H1 (cell line): ENCODE results near the gene CBX2. TPM values are rescaled to one million over a fixed set of nuclear protein-coding genes. Genes with fewer than 3 reads are reported as not detected.
A peak's percentile ranks its signal among the peaks of the same experiment; 100 is the strongest.

Source experiments
- CTCF ChIA-PET: fragments of 300-600 bp; sonication (Branson Sonifier 250); formaldehyde crosslinking; loops from one replicate; lab custom pipeline; 2021; ENCODE audit not compliant: partially characterized antibody; lab: Charles Lee
- POLR2A ChIA-PET: fragments of 300-600 bp; sonication (Branson Sonifier 250); formaldehyde crosslinking; loops from one replicate; lab custom pipeline; 2021; ENCODE audit warnings: inconsistent platforms; ENCODE audit not compliant: partially characterized antibody; lab: Charles Lee
- DNase-seq, 2 experiments: peaks; one replicate each; pipeline versions ENCODE4 v3.0.0 to v3.0.0-alpha.2; 2010 to 2022; ENCODE audit warnings: low spot score in 2 of 2, low read depth in 1 of 2, mixed read lengths in 1 of 2
- FAIRE-seq: peaks from 2 replicates; lab custom pipeline; 2011; peaks lifted over from hg19 to GRCh38; lab: Jason Lieb, UNC
- H2AFZ ChIP-seq: 2 replicates; pipeline ENCODE4 v1.8.1; 2012; ENCODE audit warnings: low read length, inconsistent platforms
- H2AK5ac ChIP-seq: 2 replicates; pipeline ENCODE4 v1.6.1; 2013; ENCODE audit warnings: low read depth, low read length
- H2BK120ac ChIP-seq: replicated peaks from 2 replicates; pipeline ENCODE3; 2013; ENCODE audit warnings: low read depth, low read length, inconsistent platforms
- H2BK12ac ChIP-seq: 2 replicates; pipeline ENCODE4 v1.6.1; 2013; ENCODE audit warnings: low read depth, low read length
- H2BK15ac ChIP-seq: 2 replicates; pipeline ENCODE4 v1.6.1; 2013; ENCODE audit warnings: low read length
- H2BK20ac ChIP-seq: 2 replicates; pipeline ENCODE4 v1.6.1; 2013; ENCODE audit warnings: low read length
- H2BK5ac ChIP-seq: 2 replicates; pipeline ENCODE4 v1.6.1; 2013; ENCODE audit warnings: low read depth, low read length
- H3K14ac ChIP-seq: 2 replicates; pipeline ENCODE4 v1.6.1; 2013; ENCODE audit warnings: inconsistent platforms; ENCODE audit not compliant: insufficient read length
- H3K18ac ChIP-seq: 2 replicates; pipeline ENCODE4 v1.6.1; 2013; ENCODE audit warnings: low read length; ENCODE audit errors: extremely low read depth
- H3K23ac ChIP-seq: 2 replicates; pipeline ENCODE4 v1.6.1; 2013; ENCODE audit warnings: inconsistent platforms; ENCODE audit not compliant: insufficient read length
- H3K23me2 ChIP-seq: 2 replicates; pipeline ENCODE4 v1.6.1; 2013; ENCODE audit warnings: low read depth, low read length
- H3K27ac ChIP-seq: 2 replicates; pipeline ENCODE4 v1.6.1; 2011; ENCODE audit warnings: low read depth, low read length, inconsistent platforms
- H3K27me3 ChIP-seq, 4 experiments: replicated peaks in 1 of 4; 1 replicate in 1 of 4; 2 replicates in 3 of 4; pipeline versions ENCODE4 v1.6.1 to v1.8.1; 2011 to 2013; ENCODE audit warnings: low read length in 3 of 4, mild to moderate bottlenecking in 3 of 4, inconsistent platforms in 2 of 4, mixed read lengths in 2 of 4, moderate library complexity in 1 of 4; ENCODE audit not compliant: control insufficient read depth in 3 of 4, insufficient read depth in 3 of 4; ENCODE audit errors: extremely low read depth in 1 of 4
- H3K36me3 ChIP-seq, 4 experiments: 2 replicates each; pipeline versions ENCODE4 v1.6.1 to v1.8.1; 2011 to 2013; ENCODE audit warnings: mild to moderate bottlenecking in 4 of 4, low read length in 3 of 4, moderate library complexity in 2 of 4, control low read depth in 1 of 4, inconsistent platforms in 1 of 4; ENCODE audit not compliant: insufficient read depth in 4 of 4, control insufficient read depth in 2 of 4
- H3K4ac ChIP-seq: replicated peaks from 2 replicates; pipeline ENCODE3; 2013; ENCODE audit warnings: low read length, low read depth, mixed read lengths, inconsistent platforms; ENCODE audit not compliant: insufficient read length
- H3K4me1 ChIP-seq, 4 experiments: replicated peaks in 1 of 4; 1 replicate in 1 of 4; 2 replicates in 3 of 4; pipeline versions ENCODE4 v1.6.1 to v1.8.1; 2011 to 2013; ENCODE audit warnings: low read length in 3 of 4, inconsistent platforms in 2 of 4, mixed read lengths in 1 of 4; ENCODE audit not compliant: insufficient read depth in 4 of 4, control insufficient read depth in 3 of 4
- H3K4me2 ChIP-seq, 2 experiments: 2 replicates each; pipeline versions ENCODE4 v1.6.1 to v1.8.1; 2011 to 2013; ENCODE audit warnings: low read depth in 2 of 2, low read length in 2 of 2, control low read depth in 1 of 2, inconsistent platforms in 1 of 2, mild to moderate bottlenecking in 1 of 2; ENCODE audit not compliant: insufficient read depth in 1 of 2
- H3K4me3 ChIP-seq, 4 experiments: fragments of 200-600, 300-600 bp in 1 of 4; sonication (generic), shearing (Covaris generic), sonication (Bioruptor Twin) in 1 of 4; 2 replicates each; pipeline versions ENCODE4 v1.5.1 to v1.8.1; 2011 to 2016; ENCODE audit warnings: low read length in 4 of 4, low read depth in 3 of 4, control low read depth in 2 of 4, inconsistent platforms in 2 of 4, mild to moderate bottlenecking in 2 of 4, mixed read lengths in 1 of 4, moderate library complexity in 1 of 4; ENCODE audit not compliant: insufficient read depth in 2 of 4; ENCODE audit errors: extremely low read depth in 1 of 4
- H3K56ac ChIP-seq: replicated peaks from 2 replicates; pipeline ENCODE3; 2013; ENCODE audit warnings: low read depth, mild to moderate bottlenecking, mixed read lengths, low read length, inconsistent platforms; ENCODE audit not compliant: insufficient read length
- H3K79me1 ChIP-seq: 2 replicates; pipeline ENCODE4 v1.6.1; 2013; ENCODE audit warnings: low read depth, low read length, control low read depth
- H3K79me2 ChIP-seq, 2 experiments: 2 replicates each; pipeline versions ENCODE4 v1.6.1 to v1.8.1; 2012 to 2013; ENCODE audit warnings: low read length in 2 of 2, mild to moderate bottlenecking in 2 of 2, inconsistent platforms in 1 of 2; ENCODE audit not compliant: insufficient read depth in 2 of 2, control insufficient read depth in 1 of 2
- H3K9ac ChIP-seq, 4 experiments: replicated peaks in 1 of 4; 1 replicate in 1 of 4; 2 replicates in 3 of 4; pipeline versions ENCODE4 v1.6.1 to v1.8.1; 2011 to 2013; ENCODE audit warnings: low read depth in 3 of 4, low read length in 3 of 4, control low read depth in 2 of 4, mild to moderate bottlenecking in 2 of 4, moderate library complexity in 2 of 4, inconsistent platforms in 1 of 4; ENCODE audit errors: extremely low read depth in 1 of 4
- H3K9me3 ChIP-seq, 2 experiments: 2 replicates each; pipeline versions ENCODE4 v1.6.1 to v1.8.1; 2012 to 2013; ENCODE audit warnings: mild to moderate bottlenecking in 2 of 2, moderate library complexity in 2 of 2, control low read depth in 1 of 2, inconsistent platforms in 1 of 2, low read depth in 1 of 2, low read length in 1 of 2, mixed read lengths in 1 of 2; ENCODE audit not compliant: insufficient read depth in 2 of 2
- H4K20me1 ChIP-seq, 2 experiments: replicated peaks in 1 of 2; 2 replicates each; pipeline versions ENCODE3 to v1.8.1; 2011 to 2013; ENCODE audit warnings: inconsistent platforms in 2 of 2, low read length in 2 of 2, mild to moderate bottlenecking in 1 of 2; ENCODE audit not compliant: insufficient read depth in 2 of 2, control insufficient read depth in 1 of 2
- H4K5ac ChIP-seq: 2 replicates; pipeline ENCODE4 v1.6.1; 2013; ENCODE audit warnings: low read length, low read depth, mixed read lengths, inconsistent platforms; ENCODE audit not compliant: insufficient read length
- H4K8ac ChIP-seq: 2 replicates; pipeline ENCODE4 v1.8.0; 2013; ENCODE audit warnings: mild to moderate bottlenecking, moderate library complexity, low read length, inconsistent platforms; ENCODE audit not compliant: insufficient read depth; ENCODE audit errors: extremely low read depth
- H4K91ac ChIP-seq: replicated peaks from 2 replicates; pipeline ENCODE3; 2013; ENCODE audit warnings: low read length, mixed read lengths, inconsistent platforms; ENCODE audit not compliant: insufficient read length
- ASH2L ChIP-seq: fragments of 200-600, 300-600 bp; sonication (generic); IDR thresholded peaks from one replicate; pipeline ENCODE4 v1.7.1; 2017; ENCODE audit warnings: low read length
- E2F6 ChIP-seq: IDR thresholded peaks from 2 replicates; pipeline ENCODE4 v1.6.1; 2012; ENCODE audit warnings: inconsistent platforms
- EP300 ChIP-seq, 2 experiments: IDR thresholded peaks; 1 replicate in 1 of 2; 2 replicates in 1 of 2; pipeline ENCODE4 v1.6.1; 2011 to 2012; ENCODE audit warnings: low read depth in 2 of 2, low read length in 2 of 2, mild to moderate bottlenecking in 2 of 2, borderline replicate concordance in 1 of 2, inconsistent platforms in 1 of 2, moderate library complexity in 1 of 2
- KDM4A ChIP-seq: IDR thresholded peaks from one replicate; pipeline ENCODE4 v1.7.1; 2012; ENCODE audit warnings: low read depth, mild to moderate bottlenecking, moderate library complexity, low read length, inconsistent platforms; ENCODE audit not compliant: severe bottlenecking
- SAP30 ChIP-seq: fragments of 300-600 bp; sonication (generic); IDR thresholded peaks from 2 replicates; pipeline ENCODE4 v1.7.1; 2012; ENCODE audit warnings: low read length, moderate library complexity, mild to moderate bottlenecking, inconsistent platforms; ENCODE audit not compliant: insufficient read depth, insufficient replicate concordance
- SRF ChIP-seq: IDR thresholded peaks from 2 replicates; pipeline ENCODE4 v1.6.1; 2011; ENCODE audit warnings: mild to moderate bottlenecking, low read depth, low read length, moderate library complexity
- WGBS, 2 experiments: shearing (Covaris generic) in 1 of 2; methylation state at CpG; one replicate each; pipeline versions ENCODE4 v1.1.6 to v1.1.7; 2013 to 2015; ENCODE audit warnings: low lambda C conversion rate in 2 of 2, mixed read lengths in 2 of 2, inconsistent platforms in 1 of 2, low coverage in 1 of 2, missing lambda C conversion rate in 1 of 2; ENCODE audit not compliant: insufficient replicate concordance in 2 of 2, insufficient coverage in 1 of 2, insufficient read length in 1 of 2; ENCODE audit errors: extremely low coverage in 1 of 2, missing lambda C conversion rate in 1 of 2; 5-methylcytosine and 5-hydroxymethylcytosine counted together
- polyA plus RNA-seq, 7 experiments: library from polyadenylated mRNA; depleted of rRNA in 3 of 7; stranded (reverse) in 5 of 7; unstranded in 2 of 7; fragments of >200 nt in 5 of 7; fragments of 200-250 nt in 2 of 7; gene quantifications; 1 replicate in 5 of 7; 2 replicates in 1 of 7; 4 replicates in 1 of 7; pipeline versions ENCODE4 v1.2.1 to v1.2.3, GENCODE V29; 2011 to 2013; ENCODE audit warnings: missing spikeins in 2 of 7, mixed read lengths in 2 of 7
- total RNA-seq: library from RNA; stranded (reverse); fragmentation: NEBNext Ultra II Directional; extraction: Animal tissue kit (Norgen Biotek cat#: 25700); gene quantifications from 2 replicates; pipeline ENCODE4 v1.2.1, GENCODE V29; 2021
- TF ChIP-seq, protein P1 (sequence below): IDR thresholded peaks from 2 replicates; pipeline ENCODE4 v1.6.1; 2012; ENCODE audit warnings: low read length, inconsistent platforms

The CBX2 gene
- total and polyA plus RNA-seq, 2 of the 8 experiments (the other 6 are each of a cell fraction or from before 2014, with no cell fraction given), result 64.3 to 83.9 TPM

- peak overlapping the region; percentile 80 for H4K91ac ChIP-seq
- WGBS, 2 experiments, result 19% methylated on average over 47 of the region's 53 CpGs; no CpG with 5 or more reads in 1 of the 2 experiments
- no peak overlapping the region for H2BK120ac ChIP-seq
- no peak overlapping the region for H3K23ac ChIP-seq
- H3K4me3 ChIP-seq, result peak overlapping the region; percentile 35 to 72 (median 58)
- no peak overlapping the region for H4K8ac ChIP-seq
- no peak for FAIRE-seq
- H3K27ac ChIP-seq, result no peak overlapping the region
- H3K4me1 ChIP-seq, result peaks cover 4 to 15% (median 8%) of the 10 kb centered on the region in 4 experiments; a peak in 6 of 7 replicates
- no peaks in the 10 kb centered on the region for H3K79me1 ChIP-seq
- ChIA-PET CTCF (interaction anchor here (0.6 to 7.6 kb wide), 33 partner anchors 9 to 1188 kb away, joined by 3 to 94 read pairs (median 5); partner anchors contain the start of genes CBX2 and CBX4), POLR2A (interaction anchor here (1.0 to 10.4 kb wide), 6 partner anchors 19 to 67 kb away, joined by 3 to 77 read pairs (median 6); partner anchors contain the start of gene CBX2)
- H2BK20ac ChIP-seq, result no peak overlapping the region
- peak overlapping the region; percentile 39; the same call in 1 of the 2 replicates for H2BK12ac ChIP-seq
- no peaks in the 10 kb centered on the region for H3K36me3 ChIP-seq
- H4K5ac ChIP-seq, result no peak overlapping the region
- H3K4me2 ChIP-seq, result peak overlapping the region; percentile 36 to 95
- peaks cover 2% of the 10 kb centered on the region; the same call in 1 of the 2 replicates for H3K23me2 ChIP-seq
- no peak overlapping the region for H3K56ac ChIP-seq
- H3K27me3 ChIP-seq, result peaks cover 0 to 31% (median 26%) of the 10 kb centered on the region in 4 experiments; a peak in 6 of 7 replicates
- no peak overlapping the region for H3K14ac ChIP-seq
- DNase-seq, result peak; percentile 49 to 99
- H2BK15ac ChIP-seq, result no peak overlapping the region
- H3K4ac ChIP-seq, result no peak overlapping the region
- H3K9me3 ChIP-seq, result no peaks in the 10 kb centered on the region
- no peaks in the 10 kb centered on the region for H3K79me2 ChIP-seq
- no peak overlapping the region for H3K9ac ChIP-seq
- H2BK5ac ChIP-seq, result peak overlapping the region; percentile 60; the same call in 1 of the 2 replicates
- peaks cover 0 to 7% of the 10 kb centered on the region in 2 experiments for H4K20me1 ChIP-seq
- H2AK5ac ChIP-seq, result no peak overlapping the region
- peak overlapping the region; percentile 83 for H3K18ac ChIP-seq
- H2AFZ ChIP-seq, result no peak overlapping the region
- TF ChIP-seq, protein P1, sequence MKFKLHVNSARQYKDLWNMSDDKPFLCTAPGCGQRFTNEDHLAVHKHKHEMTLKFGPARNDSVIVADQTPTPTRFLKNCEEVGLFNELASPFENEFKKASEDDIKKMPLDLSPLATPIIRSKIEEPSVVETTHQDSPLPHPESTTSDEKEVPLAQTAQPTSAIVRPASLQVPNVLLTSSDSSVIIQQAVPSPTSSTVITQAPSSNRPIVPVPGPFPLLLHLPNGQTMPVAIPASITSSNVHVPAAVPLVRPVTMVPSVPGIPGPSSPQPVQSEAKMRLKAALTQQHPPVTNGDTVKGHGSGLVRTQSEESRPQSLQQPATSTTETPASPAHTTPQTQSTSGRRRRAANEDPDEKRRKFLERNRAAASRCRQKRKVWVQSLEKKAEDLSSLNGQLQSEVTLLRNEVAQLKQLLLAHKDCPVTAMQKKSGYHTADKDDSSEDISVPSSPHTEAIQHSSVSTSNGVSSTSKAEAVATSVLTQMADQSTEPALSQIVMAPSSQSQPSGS, result no peak
- TF ChIP-seq EP300 (IDR thresholded peaks at IDR 0.05; ENCODE audit: borderline replicate concordance in 1 of 2, low read depth in 2 of 2, low read length in 2 of 2) (no peak), SRF (0 out of 2 replicates have a peak, but pooled peaks have one; percentile 18), E2F6 (peak; percentile 42), ASH2L (peak; percentile 45), SAP30 (no peak), KDM4A (peak; percentile 45)
Observed at GRCh38 chr17:79741751-79742588, 36.0 kb upstream of the CBX2 start.
